Measurements from ENCODE around the gene NPC1L1.

Gene NPC1L1

DNA sequence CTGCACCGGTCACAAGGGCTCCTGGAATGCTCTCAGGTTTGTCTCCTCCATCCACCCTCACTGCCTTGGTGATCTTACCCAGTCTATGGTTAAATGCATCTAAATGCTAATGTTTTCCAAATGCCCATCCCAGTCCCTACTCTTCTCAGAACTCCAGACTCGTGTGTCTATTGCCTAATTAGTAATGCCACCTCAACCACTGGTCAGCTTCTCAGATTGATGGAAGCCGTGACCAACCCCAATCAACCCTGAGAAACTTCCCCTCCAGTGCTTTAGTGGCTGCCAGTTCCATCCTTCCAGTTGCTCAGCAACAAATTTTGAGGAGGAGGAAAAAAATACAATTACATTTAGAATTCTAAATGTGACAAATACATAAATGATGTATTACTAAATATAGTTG lies 69.3 kb downstream of the NPC1L1 start:
- in situ Hi-C loops (cut with MboI; ENCODE audit: low sequenced_read_pairs, unreplicated experiment), result no loop called here
- TF ChIP-seq, protein P1, sequence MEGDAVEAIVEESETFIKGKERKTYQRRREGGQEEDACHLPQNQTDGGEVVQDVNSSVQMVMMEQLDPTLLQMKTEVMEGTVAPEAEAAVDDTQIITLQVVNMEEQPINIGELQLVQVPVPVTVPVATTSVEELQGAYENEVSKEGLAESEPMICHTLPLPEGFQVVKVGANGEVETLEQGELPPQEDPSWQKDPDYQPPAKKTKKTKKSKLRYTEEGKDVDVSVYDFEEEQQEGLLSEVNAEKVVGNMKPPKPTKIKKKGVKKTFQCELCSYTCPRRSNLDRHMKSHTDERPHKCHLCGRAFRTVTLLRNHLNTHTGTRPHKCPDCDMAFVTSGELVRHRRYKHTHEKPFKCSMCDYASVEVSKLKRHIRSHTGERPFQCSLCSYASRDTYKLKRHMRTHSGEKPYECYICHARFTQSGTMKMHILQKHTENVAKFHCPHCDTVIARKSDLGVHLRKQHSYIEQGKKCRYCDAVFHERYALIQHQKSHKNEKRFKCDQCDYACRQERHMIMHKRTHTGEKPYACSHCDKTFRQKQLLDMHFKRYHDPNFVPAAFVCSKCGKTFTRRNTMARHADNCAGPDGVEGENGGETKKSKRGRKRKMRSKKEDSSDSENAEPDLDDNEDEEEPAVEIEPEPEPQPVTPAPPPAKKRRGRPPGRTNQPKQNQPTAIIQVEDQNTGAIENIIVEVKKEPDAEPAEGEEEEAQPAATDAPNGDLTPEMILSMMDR (IDR thresholded peaks at IDR 0.05; ENCODE audit: borderline replicate concordance, control extremely low read depth, extremely low read depth, insufficient read depth, missing control alignments), result no peak
- DNase-seq (ENCODE audit: low spot score), result no peak

DNA sequence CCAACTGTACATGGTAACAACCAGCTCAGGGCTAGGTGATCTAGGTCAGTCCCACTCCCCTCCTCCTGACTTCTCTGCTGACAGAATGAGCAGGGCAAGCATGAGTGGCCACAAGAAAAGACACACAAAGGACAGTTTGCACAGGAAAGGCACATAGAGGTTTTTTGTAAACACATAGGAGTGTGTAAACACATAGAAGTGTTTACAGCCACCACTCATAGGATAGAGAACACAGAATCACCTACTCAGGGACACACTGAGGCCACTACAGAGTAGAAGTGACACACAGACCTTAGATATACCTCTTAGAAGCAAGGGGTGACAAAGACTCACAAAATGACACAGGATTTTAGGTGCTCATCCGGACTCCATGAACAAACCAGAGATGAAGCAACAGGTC lies 69.7 kb downstream of the NPC1L1 start:
- DNase-seq (ENCODE audit: low spot score), result no peak
- TF ChIP-seq, protein P1 (IDR thresholded peaks at IDR 0.05; ENCODE audit: borderline replicate concordance, control extremely low read depth, extremely low read depth, insufficient read depth, missing control alignments), result no peak
- in situ Hi-C loops (cut with MboI; ENCODE audit: low sequenced_read_pairs, unreplicated experiment), result no loop called here

DNA sequence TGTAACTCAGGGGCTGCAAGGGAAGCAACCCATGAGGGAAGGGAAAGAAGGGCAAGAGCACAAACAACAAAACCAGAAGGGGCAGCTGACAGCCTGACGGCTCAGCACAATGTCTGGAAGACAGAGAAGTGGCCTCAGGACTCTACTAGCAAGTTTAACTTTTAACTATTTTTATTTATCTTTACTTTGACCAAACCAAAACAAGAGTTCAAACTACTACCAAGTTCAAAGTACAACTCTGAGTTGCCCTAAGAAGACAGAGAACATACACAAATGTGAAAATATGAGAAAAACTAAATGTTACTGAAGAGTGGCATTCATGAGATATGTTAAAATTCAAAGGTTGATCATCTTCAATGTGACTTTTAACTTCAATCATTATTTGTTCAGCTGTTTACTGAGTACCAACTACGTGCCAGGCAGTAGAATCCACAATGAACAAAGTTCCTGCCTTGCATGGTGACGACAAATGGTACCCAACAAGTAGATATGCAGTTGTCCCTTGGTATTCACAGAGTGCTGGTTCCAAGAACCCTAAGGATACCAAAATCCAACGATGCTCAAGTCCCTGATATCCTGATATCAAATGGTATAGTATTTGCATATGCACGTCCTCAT lies 70.4 kb downstream of the NPC1L1 start:
- in situ Hi-C loops (cut with MboI; ENCODE audit: low sequenced_read_pairs, unreplicated experiment), result no loop called here
- TF ChIP-seq, protein P1 (IDR thresholded peaks at IDR 0.05; ENCODE audit: borderline replicate concordance, control extremely low read depth, extremely low read depth, insufficient read depth, missing control alignments), result no peak
- DNase-seq (ENCODE audit: low spot score), result no peak

GRCh38 chr7:44470135-44470479 lies 71.0 kb downstream of the NPC1L1 start:
- no peak for DNase-seq (ENCODE audit: low spot score)
- in situ Hi-C loops (cut with MboI; ENCODE audit: low sequenced_read_pairs, unreplicated experiment), result no loop called here
- TF ChIP-seq, protein P1 (IDR thresholded peaks at IDR 0.05; ENCODE audit: borderline replicate concordance, control extremely low read depth, extremely low read depth, insufficient read depth, missing control alignments), result no peak

- in situ Hi-C loops (cut with MboI; ENCODE audit: low sequenced_read_pairs, unreplicated experiment), result no loop called here
- TF ChIP-seq, protein P1 (IDR thresholded peaks at IDR 0.05; ENCODE audit: borderline replicate concordance, control extremely low read depth, extremely low read depth, insufficient read depth, missing control alignments), result no peak
Observed at GRCh38 chr7:44469461-44470134, 71.5 kb downstream of the NPC1L1 start.

GRCh38 chr7:44467217-44467548 lies 73.9 kb downstream of the NPC1L1 start:
- in situ Hi-C loops (cut with MboI; ENCODE audit: low sequenced_read_pairs, unreplicated experiment), result no loop called here
- TF ChIP-seq, protein P1 (IDR thresholded peaks at IDR 0.05; ENCODE audit: borderline replicate concordance, control extremely low read depth, extremely low read depth, insufficient read depth, missing control alignments), result no peak
- no peak for DNase-seq (ENCODE audit: low spot score)

More at GRCh38 chr7:44469461-44470134, 71.5 kb downstream of the NPC1L1 start:
- no peak for DNase-seq (ENCODE audit: low spot score)
